ENCODE results near the gene PHLPP1.

The PHLPP1 gene

DNA sequence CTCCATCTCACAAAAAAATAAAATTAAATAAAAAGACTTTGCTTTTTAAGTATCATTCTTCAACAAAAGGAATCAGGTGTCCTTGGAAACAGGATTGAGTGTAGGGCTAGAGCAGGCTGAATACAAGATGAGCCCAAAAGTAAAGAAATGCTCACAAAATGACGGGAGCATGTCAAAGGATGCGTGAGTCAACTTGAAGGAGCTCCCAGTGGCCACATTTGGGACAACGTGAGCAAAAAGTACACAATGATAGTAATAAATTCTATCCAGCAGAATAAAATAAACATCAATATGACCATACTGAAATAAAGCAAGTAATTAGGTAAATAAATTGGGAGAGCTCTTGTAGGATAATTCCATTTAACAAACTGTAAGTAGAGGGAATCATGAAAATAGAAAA lies 220.7 kb downstream of the PHLPP1 start:
- H3K4me3 ChIP-seq (ENCODE audit: low read length), result no peak overlapping the region
- no peak for DNase-seq (ENCODE audit: low read depth)
- TF ChIP-seq, protein P1, sequence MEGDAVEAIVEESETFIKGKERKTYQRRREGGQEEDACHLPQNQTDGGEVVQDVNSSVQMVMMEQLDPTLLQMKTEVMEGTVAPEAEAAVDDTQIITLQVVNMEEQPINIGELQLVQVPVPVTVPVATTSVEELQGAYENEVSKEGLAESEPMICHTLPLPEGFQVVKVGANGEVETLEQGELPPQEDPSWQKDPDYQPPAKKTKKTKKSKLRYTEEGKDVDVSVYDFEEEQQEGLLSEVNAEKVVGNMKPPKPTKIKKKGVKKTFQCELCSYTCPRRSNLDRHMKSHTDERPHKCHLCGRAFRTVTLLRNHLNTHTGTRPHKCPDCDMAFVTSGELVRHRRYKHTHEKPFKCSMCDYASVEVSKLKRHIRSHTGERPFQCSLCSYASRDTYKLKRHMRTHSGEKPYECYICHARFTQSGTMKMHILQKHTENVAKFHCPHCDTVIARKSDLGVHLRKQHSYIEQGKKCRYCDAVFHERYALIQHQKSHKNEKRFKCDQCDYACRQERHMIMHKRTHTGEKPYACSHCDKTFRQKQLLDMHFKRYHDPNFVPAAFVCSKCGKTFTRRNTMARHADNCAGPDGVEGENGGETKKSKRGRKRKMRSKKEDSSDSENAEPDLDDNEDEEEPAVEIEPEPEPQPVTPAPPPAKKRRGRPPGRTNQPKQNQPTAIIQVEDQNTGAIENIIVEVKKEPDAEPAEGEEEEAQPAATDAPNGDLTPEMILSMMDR (conservative IDR thresholded peaks at IDR 0.05; ENCODE audit: low read depth, low read length), result no peak

DNA sequence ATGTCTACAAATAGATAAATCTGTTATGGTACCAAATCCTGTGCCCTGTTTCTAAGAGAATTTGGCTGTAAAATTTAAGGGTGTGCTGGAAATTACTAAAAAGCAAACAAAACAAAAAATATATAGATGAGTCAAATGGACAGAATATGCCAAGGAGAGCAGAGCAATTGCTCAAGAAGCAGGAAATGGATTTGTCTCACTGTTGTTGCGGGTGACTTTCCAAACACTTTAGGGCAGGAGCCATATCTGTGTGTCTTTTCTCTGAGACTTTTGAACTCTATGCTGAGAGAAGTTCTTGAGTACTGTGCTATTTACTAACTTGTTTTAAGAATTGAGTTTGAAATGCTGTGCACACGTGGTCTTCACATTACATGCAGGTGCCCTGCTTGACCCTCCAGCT lies 221.7 kb downstream of the PHLPP1 start:
- no peak for DNase-seq (ENCODE audit: low read depth)
- H3K4me3 ChIP-seq (ENCODE audit: low read length), result no peak overlapping the region
- TF ChIP-seq, protein P1 (conservative IDR thresholded peaks at IDR 0.05; ENCODE audit: low read depth, low read length), result no peak

DNA sequence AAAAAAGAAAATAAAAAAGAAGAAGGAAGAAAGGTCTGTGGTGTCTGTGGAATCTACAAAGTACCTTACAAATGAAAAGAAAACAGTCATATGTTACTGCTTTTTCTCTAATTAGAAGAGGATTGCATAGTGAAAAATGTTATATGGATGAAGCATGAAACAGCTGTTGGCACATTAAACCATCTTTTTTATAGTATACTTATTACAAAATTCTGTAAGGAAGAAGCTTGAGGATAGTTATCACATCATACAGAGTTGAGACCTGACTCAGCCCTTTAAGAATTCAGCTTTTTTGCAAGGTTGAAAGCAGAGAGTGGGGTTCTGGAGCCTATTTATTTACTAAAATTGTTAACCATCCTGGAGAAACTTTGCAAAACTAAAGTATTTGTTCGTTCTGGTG lies 222.7 kb downstream of the PHLPP1 start:
- H3K4me3 ChIP-seq (ENCODE audit: low read length), result no peak overlapping the region
- DNase-seq (ENCODE audit: low read depth), result no peak
- TF ChIP-seq, protein P1 (conservative IDR thresholded peaks at IDR 0.05; ENCODE audit: low read depth, low read length), result no peak

DNA sequence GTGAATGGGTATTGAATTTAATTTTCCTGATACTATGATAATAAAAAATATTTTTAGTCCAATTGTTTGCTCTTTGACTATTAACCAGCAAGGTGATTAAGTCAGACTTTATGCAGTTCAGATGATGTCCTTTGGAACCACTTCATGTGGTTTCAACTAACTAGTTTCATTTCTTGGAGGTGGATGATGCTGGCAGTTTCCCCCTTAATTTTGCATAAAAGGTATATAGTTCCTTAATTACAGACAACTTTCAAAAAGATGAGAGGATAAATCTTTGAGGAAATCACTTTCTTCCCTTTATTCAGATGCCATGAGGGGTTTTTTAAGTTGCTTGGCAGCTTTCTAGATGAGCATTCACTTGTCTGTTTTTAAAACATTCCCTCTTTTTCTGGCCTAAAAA lies 223.1 kb downstream of the PHLPP1 start:
- no peak for DNase-seq (ENCODE audit: low read depth)
- H3K4me3 ChIP-seq (ENCODE audit: low read length), result no peak overlapping the region
- TF ChIP-seq, protein P1 (conservative IDR thresholded peaks at IDR 0.05; ENCODE audit: low read depth, low read length), result no peak

DNA sequence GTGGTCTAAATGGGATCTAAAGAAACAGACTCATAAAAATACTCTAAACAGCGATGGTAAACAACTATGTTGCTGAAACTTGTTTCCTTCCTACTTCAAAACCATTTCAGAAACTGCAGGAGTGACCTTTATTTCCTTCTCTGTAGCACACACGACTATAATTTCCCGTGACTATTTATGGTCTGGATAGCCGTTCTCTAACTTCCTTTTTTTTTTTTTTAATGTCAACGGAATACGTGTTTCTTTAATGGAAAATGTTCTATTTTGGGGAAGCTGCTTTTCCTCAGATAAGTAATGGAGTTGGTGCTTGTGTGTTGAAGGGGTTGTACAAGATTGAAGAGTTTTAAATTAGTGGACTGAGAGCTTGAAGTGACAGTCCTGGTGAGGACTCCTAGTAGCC lies 224.1 kb downstream of the PHLPP1 start:
- TF ChIP-seq, protein P1 (conservative IDR thresholded peaks at IDR 0.05; ENCODE audit: low read depth, low read length), result no peak
- H3K4me3 ChIP-seq (ENCODE audit: low read length), result no peak overlapping the region
- no peak for DNase-seq (ENCODE audit: low read depth)

DNA sequence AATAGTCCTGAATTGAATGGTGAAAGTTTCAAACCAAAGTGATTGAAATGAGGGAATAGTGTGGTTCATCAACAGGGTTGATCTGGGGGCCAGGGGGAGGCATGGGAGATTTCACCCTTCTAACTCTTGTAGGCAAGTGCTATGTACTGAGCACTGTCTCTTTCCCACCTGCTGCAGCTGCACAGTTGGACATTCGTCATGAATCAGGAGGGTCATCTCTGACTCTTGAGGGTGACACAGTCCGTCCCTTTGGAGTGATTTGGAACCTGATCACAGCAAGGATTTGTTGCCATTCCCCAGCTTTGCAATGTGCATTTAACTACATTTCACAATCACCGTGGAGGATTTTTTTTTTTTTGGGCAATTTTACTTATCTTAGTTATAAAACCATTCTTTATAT lies 224.6 kb downstream of the PHLPP1 start:
- DNase-seq (ENCODE audit: low read depth), result no peak
- H3K4me3 ChIP-seq (ENCODE audit: low read length), result no peak overlapping the region
- TF ChIP-seq, protein P1 (conservative IDR thresholded peaks at IDR 0.05; ENCODE audit: low read depth, low read length), result no peak

DNA sequence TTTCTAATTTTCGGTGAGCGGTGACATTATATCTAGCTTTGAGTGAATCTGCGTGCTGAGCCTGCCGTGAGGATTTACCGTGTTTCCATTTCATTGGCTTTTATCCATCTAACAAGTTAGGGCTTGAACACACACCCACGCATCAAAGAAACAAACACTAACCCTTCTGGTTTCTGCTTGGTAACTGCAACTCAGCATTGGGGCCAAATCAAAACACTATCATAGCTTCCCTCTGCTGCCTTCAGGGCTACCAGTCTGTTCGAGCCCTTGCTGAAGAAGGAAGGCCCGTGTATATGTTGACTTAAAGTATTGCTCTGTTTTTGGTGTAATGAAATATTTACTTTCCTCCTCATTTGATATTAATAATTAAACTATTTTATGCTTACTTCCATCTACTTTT lies 227.2 kb downstream of the PHLPP1 start:
- H3K4me3 ChIP-seq (ENCODE audit: low read length), result no peak overlapping the region
- DNase-seq (ENCODE audit: low read depth), result no peak
- TF ChIP-seq, protein P1 (conservative IDR thresholded peaks at IDR 0.05; ENCODE audit: low read depth, low read length), result no peak

Data from retinal pigment epithelial cell (primary cell).